Measurements from ENCODE around the gene MMP21. TPM values are rescaled to one million over a fixed set of nuclear protein-coding genes. Genes with fewer than 3 reads are reported as not detected.

MMP21 gene
- total RNA-seq, result 1.1 TPM in 2 replicates

GRCh38 chr10:125775491-125776106 is at the start of gene MMP21:
Gene MMP21, minus strand, starts transcription at chr10:125775821. Its CDS starts 0 bp downstream, at chr10:125775821.

GRCh38 chr10:125822878-125823662 is 47.4 kb upstream of the MMP21 start, which contains the start of the genes BCCIP and UROS:
Gene BCCIP, plus strand, starts transcription at chr10:125823546. Its CDS starts 12 bp downstream, at chr10:125823558.
Gene UROS, minus strand, starts transcription at chr10:125823258. Its CDS starts 6,759 bp downstream, at chr10:125816499.

GRCh38 chr10:125719173-125720001 is 56.2 kb downstream of the MMP21 start, which contains the start of gene EDRF1:
Gene EDRF1, plus strand, starts transcription at chr10:125719709. Its CDS starts 99 bp downstream, at chr10:125719808.

Other genes starting within 250 kb of the MMP21 start
- not detected in 2 replicates for gene TEX36, start 92.7 kb downstream of the MMP21 start, total RNA-seq
- gene EDRF1, start 56.1 kb downstream of the MMP21 start, total RNA-seq, result 11.6 and 16.9 TPM in 2 replicates
- 65.9 and 76.4 TPM in 2 replicates for gene UROS, start 47.4 kb upstream of the MMP21 start, total RNA-seq
- 31.1 and 34.6 TPM in 2 replicates for gene BCCIP, start 47.7 kb upstream of the MMP21 start, total RNA-seq
- gene DHX32, start 105.5 kb upstream of the MMP21 start, total RNA-seq, result 46.9 and 49.4 TPM in 2 replicates
- gene FANK1, start 120.7 kb upstream of the MMP21 start, total RNA-seq, result 0.22 and 1.1 TPM in 2 replicates

All from dermis lymphatic vessel endothelial cell (primary cell).